ENCODE measurements around the gene LRRC74B. TPM values are rescaled to one million over a fixed set of nuclear protein-coding genes. Genes with fewer than 3 reads are reported as not detected.

LRRC74B gene
- total RNA-seq, 1 donor = not detected

GRCh38 chr22:21022955-21023614, 22.7 kb upstream of the LRRC74B start:
- H3K4me3 ChIP-seq (ENCODE audit: low read depth, low read length) = no peak overlapping the region
- no peak for DNase-seq (ENCODE audit: low read depth)
- TF ChIP-seq, protein P1, sequence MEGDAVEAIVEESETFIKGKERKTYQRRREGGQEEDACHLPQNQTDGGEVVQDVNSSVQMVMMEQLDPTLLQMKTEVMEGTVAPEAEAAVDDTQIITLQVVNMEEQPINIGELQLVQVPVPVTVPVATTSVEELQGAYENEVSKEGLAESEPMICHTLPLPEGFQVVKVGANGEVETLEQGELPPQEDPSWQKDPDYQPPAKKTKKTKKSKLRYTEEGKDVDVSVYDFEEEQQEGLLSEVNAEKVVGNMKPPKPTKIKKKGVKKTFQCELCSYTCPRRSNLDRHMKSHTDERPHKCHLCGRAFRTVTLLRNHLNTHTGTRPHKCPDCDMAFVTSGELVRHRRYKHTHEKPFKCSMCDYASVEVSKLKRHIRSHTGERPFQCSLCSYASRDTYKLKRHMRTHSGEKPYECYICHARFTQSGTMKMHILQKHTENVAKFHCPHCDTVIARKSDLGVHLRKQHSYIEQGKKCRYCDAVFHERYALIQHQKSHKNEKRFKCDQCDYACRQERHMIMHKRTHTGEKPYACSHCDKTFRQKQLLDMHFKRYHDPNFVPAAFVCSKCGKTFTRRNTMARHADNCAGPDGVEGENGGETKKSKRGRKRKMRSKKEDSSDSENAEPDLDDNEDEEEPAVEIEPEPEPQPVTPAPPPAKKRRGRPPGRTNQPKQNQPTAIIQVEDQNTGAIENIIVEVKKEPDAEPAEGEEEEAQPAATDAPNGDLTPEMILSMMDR (IDR thresholded peaks at IDR 0.05; ENCODE audit: insufficient read depth, low read depth, low read length) = no peak

DNA sequence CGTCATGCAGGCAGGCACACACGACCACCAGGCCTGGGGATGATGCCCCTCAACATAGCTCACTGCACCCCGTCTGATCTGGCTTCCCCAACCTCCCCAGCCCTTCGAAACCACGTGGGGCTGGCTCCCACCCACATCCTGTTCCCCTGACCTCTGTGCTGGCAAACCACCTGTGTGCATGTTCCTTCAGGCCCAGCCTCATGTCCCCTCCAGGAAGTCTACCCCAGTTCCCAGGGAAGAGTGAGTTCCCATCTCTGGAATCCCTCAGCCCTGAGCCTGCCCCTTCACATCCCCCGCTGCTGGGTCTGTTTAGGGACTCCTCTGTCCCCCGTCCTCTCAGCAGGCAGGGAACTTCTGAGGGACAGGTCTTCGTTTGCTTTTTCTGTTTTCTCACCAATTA, 20.5 kb upstream of the LRRC74B start:
- DNase-seq (ENCODE audit: low read depth) = no peak
- H3K4me3 ChIP-seq (ENCODE audit: low read depth, low read length) = no peak overlapping the region
- TF ChIP-seq, protein P1 (IDR thresholded peaks at IDR 0.05; ENCODE audit: insufficient read depth, low read depth, low read length) = no peak

- DNase-seq (ENCODE audit: low read depth) = no peak
- TF ChIP-seq, protein P1 (IDR thresholded peaks at IDR 0.05; ENCODE audit: insufficient read depth, low read depth, low read length) = no peak
- no peak overlapping the region for H3K4me3 ChIP-seq (ENCODE audit: low read depth, low read length)
These were observed 19.7 kb upstream of the LRRC74B start for GRCh38 chr22:21025763-21026755.

- no peak overlapping the region for H3K4me3 ChIP-seq (ENCODE audit: low read depth, low read length)
- DNase-seq (ENCODE audit: low read depth) = peak; percentile 29
- TF ChIP-seq, protein P1 (IDR thresholded peaks at IDR 0.05; ENCODE audit: insufficient read depth, low read depth, low read length) = no peak
These were observed 18.7 kb upstream of the LRRC74B start for GRCh38 chr22:21026783-21027692.

- no peak for DNase-seq (ENCODE audit: low read depth)
- TF ChIP-seq, protein P1 (IDR thresholded peaks at IDR 0.05; ENCODE audit: insufficient read depth, low read depth, low read length) = no peak
- H3K4me3 ChIP-seq (ENCODE audit: low read depth, low read length) = no peak overlapping the region
These were observed 17.2 kb upstream of the LRRC74B start for GRCh38 chr22:21028277-21029251.
